Cardiac muscle cell (in vitro differentiated cells and primary cell): Measurements from ENCODE around the gene VPS51. TPM values are rescaled to one million over a fixed set of nuclear protein-coding genes. Genes with fewer than 3 reads are reported as not detected.

Experiments used
- DNase-seq, 2 donors: peaks; one replicate each; pipeline versions ENCODE4 v3.0.0 to v3.0.0-alpha.2; 2010 to 2017; ENCODE audit warnings: low read depth in 1 of 2, low spot score in 1 of 2
- H3K27ac ChIP-seq: fragments of 200-600 bp; sonication (generic); 2 replicates; pipeline ENCODE4 v1.5.1; 2016
- H3K27me3 ChIP-seq: fragments of 200-600 bp; sonication (generic); 2 replicates; pipeline ENCODE4 v1.6.0; 2016; ENCODE audit warnings: control low read depth
- H3K36me3 ChIP-seq: fragments of 200-600 bp; sonication (generic); 2 replicates; pipeline ENCODE4 v1.5.1; 2016; ENCODE audit warnings: control low read depth
- H3K4me1 ChIP-seq: fragments of 200-600 bp; sonication (generic); 2 replicates; pipeline ENCODE4 v1.8.1; 2017; ENCODE audit warnings: low read depth, mild to moderate bottlenecking, mixed run types
- H3K4me3 ChIP-seq: fragments of 200-600 bp; sonication (generic); 2 replicates; pipeline ENCODE4 v1.5.1; 2016; ENCODE audit warnings: mild to moderate bottlenecking
- H3K9me3 ChIP-seq: fragments of 200-600 bp; sonication (generic); 2 replicates; pipeline ENCODE4 v1.5.1; 2017; ENCODE audit warnings: low read depth, mild to moderate bottlenecking, control low read depth
- CTCF ChIP-seq: IDR thresholded peaks from 2 replicates; pipeline ENCODE4 v1.5.1; 2012; ENCODE audit warnings: low read depth, mild to moderate bottlenecking, low read length
- polyA plus RNA-seq: library from polyadenylated mRNA; unstranded; fragments of >200 nt; fragmentation: Nextera tagmentation; extraction: Ambion mirVana; gene quantifications from 2 replicates; pipeline ENCODE4 v1.2.1, GENCODE V29; 2016
- total RNA-seq: library from RNA; depleted of rRNA; stranded (reverse); fragments of >200 nt; gene quantifications from 2 replicates; pipeline ENCODE4 v1.2.3, GENCODE V29; 2016

VPS51 gene
- total and polyA plus RNA-seq, 2 experiments from 2014 or later: 77.9 to 755 TPM

GRCh38 chr11:65125197-65126056 lies 29.4 kb downstream of the VPS51 start:
- H3K9me3 ChIP-seq: no peaks in the 10 kb centered on the region
- TF ChIP-seq CTCF: no peak
- H3K4me1 ChIP-seq: peaks cover 4% of the 10 kb centered on the region
- H3K36me3 ChIP-seq: peaks cover 41% of the 10 kb centered on the region
- H3K27ac ChIP-seq: no peak overlapping the region
- DNase-seq: no peak
- no peaks in the 10 kb centered on the region for H3K27me3 ChIP-seq
- no peak overlapping the region for H3K4me3 ChIP-seq

GRCh38 chr11:65126624-65127274 lies 30.7 kb downstream of the VPS51 start:
- H3K4me1 ChIP-seq: peaks cover 4% of the 10 kb centered on the region
- H3K27ac ChIP-seq: no peak overlapping the region
- no peak overlapping the region for H3K4me3 ChIP-seq
- peaks cover 44% of the 10 kb centered on the region for H3K36me3 ChIP-seq
- H3K9me3 ChIP-seq: no peaks in the 10 kb centered on the region
- DNase-seq: no peak
- TF ChIP-seq CTCF: no peak
- no peaks in the 10 kb centered on the region for H3K27me3 ChIP-seq

DNA sequence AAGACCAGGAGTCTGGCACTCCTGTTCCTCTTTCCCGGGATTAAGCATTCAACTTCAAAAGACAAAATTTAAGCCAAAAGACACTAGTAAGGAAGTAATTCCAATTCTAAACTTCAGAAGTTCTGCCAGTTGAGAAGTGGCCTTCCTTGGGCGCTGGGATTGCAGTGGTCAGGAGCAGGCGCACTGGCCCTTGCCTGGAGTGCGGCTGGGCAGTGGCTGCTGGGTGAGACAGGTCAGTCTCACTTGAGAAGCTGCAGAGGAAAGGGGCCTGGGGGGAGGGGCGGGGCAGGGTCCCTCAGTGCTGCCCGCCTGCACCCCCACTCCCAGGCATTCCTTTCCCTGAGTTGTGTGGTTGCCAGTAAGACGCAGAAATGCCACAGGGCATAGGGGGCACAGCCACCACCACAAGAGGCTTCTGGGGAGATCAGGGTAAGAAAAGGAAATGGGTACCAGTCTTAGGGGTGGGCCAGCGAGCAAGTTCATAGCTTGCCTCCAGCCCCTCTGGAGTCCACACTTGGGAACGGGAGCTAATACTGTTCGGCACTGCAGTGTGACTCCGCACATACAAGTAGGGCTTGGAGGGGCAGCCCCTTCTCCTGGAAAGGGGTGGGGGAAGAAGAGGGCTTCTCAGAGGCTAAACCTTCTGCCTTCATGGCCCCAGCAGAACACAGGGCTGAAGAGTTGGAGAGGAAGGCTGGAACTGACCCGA lies 31.6 kb downstream of the VPS51 start:
- no peak overlapping the region for H3K4me3 ChIP-seq
- peaks cover 45% of the 10 kb centered on the region for H3K36me3 ChIP-seq
- H3K27me3 ChIP-seq: no peaks in the 10 kb centered on the region
- peaks cover 4% of the 10 kb centered on the region for H3K4me1 ChIP-seq
- no peak overlapping the region for H3K27ac ChIP-seq
- DNase-seq: no peak
- TF ChIP-seq CTCF: no peak
- H3K9me3 ChIP-seq: no peaks in the 10 kb centered on the region

DNA sequence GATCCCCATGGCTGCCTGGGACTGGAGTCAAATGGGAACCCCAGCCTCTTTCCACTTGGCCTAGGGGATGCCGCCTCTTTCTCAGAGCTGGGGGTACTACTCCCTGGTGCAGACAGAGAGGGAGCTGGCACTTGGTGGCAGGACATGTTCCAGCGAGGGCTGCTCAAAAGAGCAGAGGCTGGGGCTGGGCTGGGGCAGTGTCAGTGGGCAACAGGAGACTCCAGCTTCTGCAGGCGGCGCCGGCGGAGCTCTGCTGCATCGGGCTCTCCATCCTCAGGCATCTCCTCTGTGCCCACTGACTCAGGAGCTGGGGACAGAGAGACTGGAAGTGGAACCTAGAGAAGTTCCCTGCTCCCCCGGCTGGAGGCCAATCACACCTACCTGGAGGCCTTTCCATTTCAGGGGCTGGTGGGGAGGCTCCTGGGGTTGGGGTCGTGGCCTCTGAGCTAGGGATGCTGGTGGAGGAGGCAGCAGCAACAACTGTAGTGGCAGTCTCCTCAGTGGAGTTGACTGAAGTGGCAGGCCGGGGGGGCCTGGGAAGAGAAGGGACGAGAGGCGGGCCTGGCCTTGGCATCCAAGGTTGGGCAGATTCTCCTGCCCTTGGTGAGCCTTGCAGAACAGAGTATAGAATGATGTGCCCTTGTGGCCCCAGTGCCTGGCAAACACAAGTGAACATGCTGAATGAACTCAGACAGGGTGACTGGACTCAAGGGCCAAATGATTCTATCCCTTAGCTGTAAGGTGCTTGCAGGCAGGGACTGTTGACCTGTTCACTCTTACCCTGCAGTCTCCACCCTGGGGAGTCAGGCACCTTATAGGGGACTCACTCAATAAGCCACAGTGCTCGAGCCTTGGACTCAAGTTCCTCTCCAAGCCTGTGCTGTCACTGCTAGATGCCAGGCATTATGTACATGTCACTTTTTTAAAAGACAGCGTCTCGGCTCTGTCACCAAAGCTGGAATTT lies 32.5 kb downstream of the VPS51 start:
- Histone ChIP-seq H3K4me3 (no peak overlapping the region), H3K27ac (no peak overlapping the region), H3K27me3 (no peaks in the 10 kb centered on the region), H3K4me1 (peaks cover 5% of the 10 kb centered on the region), H3K9me3 (no peaks in the 10 kb centered on the region), H3K36me3 (peaks cover 47% of the 10 kb centered on the region)
- DNase-seq: no peak
- TF ChIP-seq CTCF: no peak
